Calu3 (cell line): Measurements from ENCODE around the gene UCKL1. TPM values are rescaled to one million over a fixed set of nuclear protein-coding genes. Genes with fewer than 3 reads are reported as not detected.

Source experiments
- BruUV-seq: library from RNA; stranded (reverse); fragments of 400-500 nt; replicated peaks from 2 replicates; lab custom pipeline; 2021; lab: Mats Ljungman, UMichigan
- CTCF ChIA-PET: fragments of 300-600 bp; sonication (Branson Sonifier 250); formaldehyde crosslinking; loops from one replicate; lab custom pipeline; 2022; ENCODE audit warnings: antibody characterized with exemption; lab: Charles Lee
- DNase-seq: peaks from one replicate; pipeline ENCODE4 v3.0.0; 2022
- H3K27ac Mint-ChIP-seq: one replicate; pipeline ENCODE4 v1.8.0; 2022; ENCODE audit warnings: mixed read lengths; ENCODE audit not compliant: unreplicated experiment
- H3K27me3 Mint-ChIP-seq: one replicate; pipeline ENCODE4 v1.8.0; 2022; ENCODE audit warnings: mixed read lengths; ENCODE audit not compliant: unreplicated experiment
- H3K36me3 Mint-ChIP-seq: one replicate; pipeline ENCODE4 v1.8.0; 2022; ENCODE audit warnings: mild to moderate bottlenecking, moderate library complexity, mixed read lengths; ENCODE audit not compliant: insufficient read depth, unreplicated experiment
- H3K4me1 Mint-ChIP-seq: one replicate; pipeline ENCODE4 v1.8.0; 2022; ENCODE audit warnings: mild to moderate bottlenecking, low read depth, mixed read lengths; ENCODE audit not compliant: unreplicated experiment
- H3K4me3 Mint-ChIP-seq: one replicate; pipeline ENCODE4 v1.8.0; 2022; ENCODE audit warnings: mild to moderate bottlenecking, low read depth, moderate library complexity, mixed read lengths; ENCODE audit not compliant: unreplicated experiment
- H3K9me3 Mint-ChIP-seq: one replicate; pipeline ENCODE4 v1.8.0; 2022; ENCODE audit warnings: low read depth, mixed read lengths; ENCODE audit not compliant: unreplicated experiment
- intact Hi-C: fragments of 100-400 bp; cut with micrococcal nuclease; formaldehyde crosslinking; loops from one replicate; pipeline ENCODE4 v1.10.0; 2022; ENCODE audit not compliant: unreplicated experiment
- total RNA-seq: library from RNA; stranded (reverse); gene quantifications from 2 replicates; pipeline ENCODE4 v1.2.3, GENCODE V29; 2022
- TF ChIP-seq, protein P1 (sequence below): fragments of 200-600 bp; IDR thresholded peaks from one replicate; pipeline ENCODE4 v1.8.0; 2022; ENCODE audit warnings: antibody characterized with exemption; ENCODE audit not compliant: unreplicated experiment

The UCKL1 gene
- total RNA-seq, 1 experiment from 2014 or later: 85.1 TPM

GRCh38 chr20:63926298-63926697, 29.9 kb downstream of the UCKL1 start:
- Mint-ChIP-seq H3K9me3 (no peaks in the 10 kb centered on the region), H3K27me3 (no peaks in the 10 kb centered on the region), H3K4me1 (no peaks in the 10 kb centered on the region), H3K36me3 (peaks cover 71% of the 10 kb centered on the region), H3K27ac (no peak overlapping the region), H3K4me3 (no peak overlapping the region)
- DNase-seq: no peak
- TF ChIP-seq, protein P1, sequence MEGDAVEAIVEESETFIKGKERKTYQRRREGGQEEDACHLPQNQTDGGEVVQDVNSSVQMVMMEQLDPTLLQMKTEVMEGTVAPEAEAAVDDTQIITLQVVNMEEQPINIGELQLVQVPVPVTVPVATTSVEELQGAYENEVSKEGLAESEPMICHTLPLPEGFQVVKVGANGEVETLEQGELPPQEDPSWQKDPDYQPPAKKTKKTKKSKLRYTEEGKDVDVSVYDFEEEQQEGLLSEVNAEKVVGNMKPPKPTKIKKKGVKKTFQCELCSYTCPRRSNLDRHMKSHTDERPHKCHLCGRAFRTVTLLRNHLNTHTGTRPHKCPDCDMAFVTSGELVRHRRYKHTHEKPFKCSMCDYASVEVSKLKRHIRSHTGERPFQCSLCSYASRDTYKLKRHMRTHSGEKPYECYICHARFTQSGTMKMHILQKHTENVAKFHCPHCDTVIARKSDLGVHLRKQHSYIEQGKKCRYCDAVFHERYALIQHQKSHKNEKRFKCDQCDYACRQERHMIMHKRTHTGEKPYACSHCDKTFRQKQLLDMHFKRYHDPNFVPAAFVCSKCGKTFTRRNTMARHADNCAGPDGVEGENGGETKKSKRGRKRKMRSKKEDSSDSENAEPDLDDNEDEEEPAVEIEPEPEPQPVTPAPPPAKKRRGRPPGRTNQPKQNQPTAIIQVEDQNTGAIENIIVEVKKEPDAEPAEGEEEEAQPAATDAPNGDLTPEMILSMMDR: no peak
- no TSS peak for BruUV-seq
- intact Hi-C loops: no loop called here
- CTCF ChIA-PET: no interaction called here

GRCh38 chr20:63924241-63924640, 32.0 kb downstream of the UCKL1 start:
- BruUV-seq: no TSS peak
- CTCF ChIA-PET: no interaction called here
- DNase-seq: no peak
- no peaks in the 10 kb centered on the region for H3K9me3 Mint-ChIP-seq
- no peaks in the 10 kb centered on the region for H3K4me1 Mint-ChIP-seq
- intact Hi-C loops: no loop called here
- peaks cover 60% of the 10 kb centered on the region for H3K36me3 Mint-ChIP-seq
- TF ChIP-seq, protein P1: no peak
- H3K4me3 Mint-ChIP-seq: no peak overlapping the region
- H3K27me3 Mint-ChIP-seq: no peaks in the 10 kb centered on the region
- H3K27ac Mint-ChIP-seq: no peak overlapping the region

- DNase-seq: no peak
- CTCF ChIA-PET: interaction anchor here (0.7 to 0.9 kb wide), 2 partner anchors 116 to 146 kb away, joined by 3 to 4 read pairs; no protein-coding TSS in a partner anchor
- H3K9me3 Mint-ChIP-seq: no peaks in the 10 kb centered on the region
- no peaks in the 10 kb centered on the region for H3K27me3 Mint-ChIP-seq
- no peak overlapping the region for H3K4me3 Mint-ChIP-seq
- intact Hi-C loops: no loop called here
- H3K27ac Mint-ChIP-seq: no peak overlapping the region
- TF ChIP-seq, protein P1: no peak
- H3K4me1 Mint-ChIP-seq: no peaks in the 10 kb centered on the region
- H3K36me3 Mint-ChIP-seq: peaks cover 60% of the 10 kb centered on the region
- BruUV-seq: no TSS peak
Observed at GRCh38 chr20:63923651-63924050, 32.6 kb downstream of the UCKL1 start.

- DNase-seq: no peak
- TF ChIP-seq, protein P1: no peak
- Mint-ChIP-seq H3K27ac (no peak overlapping the region), H3K27me3 (no peaks in the 10 kb centered on the region), H3K4me3 (no peak overlapping the region), H3K36me3 (peaks cover 48% of the 10 kb centered on the region), H3K4me1 (peaks cover 8% of the 10 kb centered on the region), H3K9me3 (no peaks in the 10 kb centered on the region)
- intact Hi-C loops: no loop called here
- no TSS peak for BruUV-seq
- CTCF ChIA-PET: interaction anchor here (0.5 kb wide), 1 partner anchor 66 kb away, joined by 4 read pairs; no protein-coding TSS in a partner anchor
Observed at GRCh38 chr20:63920226-63920625, 36.0 kb downstream of the UCKL1 start.
